GM23338 (cell line): Measurements from ENCODE around the gene MAST4. TPM values are rescaled to one million over a fixed set of nuclear protein-coding genes. Genes with fewer than 3 reads are reported as not detected.
"Not testable (repeated sequence)": the region's sequence is repeated elsewhere in the genome, so short reads cannot be mapped to it uniquely, and the experiment has no call there.

Experiments
- ATAC-seq: fragments of 200-7000 bp; cut with Tn5 transposase; 3 replicates; pipeline ENCODE4 v1.9.1; 2020
- DNase-seq: peaks from one replicate; pipeline ENCODE4 v3.0.0-alpha.2; 2015; ENCODE audit warnings: low spot score
- H2AFZ ChIP-seq: fragments of 200-600 bp; sonication (generic); 2 replicates; pipeline ENCODE4 v1.8.0; 2016; ENCODE audit warnings: antibody characterized with exemption, mild to moderate bottlenecking, moderate library complexity
- H3F3A ChIP-seq: fragments of 200-600 bp; sonication (generic); replicated peaks from 2 replicates; pipeline ENCODE4 v1.8.0; 2017; ENCODE audit warnings: antibody characterized with exemption, mixed run types, low read depth
- H3K27ac ChIP-seq: fragments of 200-600 bp; sonication (generic); 2 replicates; pipeline ENCODE4 v1.6.1; 2016; ENCODE audit warnings: low read depth
- H3K27me3 ChIP-seq: fragments of 200-600 bp; sonication (generic); 2 replicates; pipeline ENCODE4 v1.8.0; 2016; ENCODE audit warnings: mild to moderate bottlenecking, mixed run types, moderate library complexity; ENCODE audit not compliant: insufficient read depth
- H3K36me3 ChIP-seq: fragments of 200-600 bp; sonication (generic); 2 replicates; pipeline ENCODE4 v1.8.0; 2016; ENCODE audit warnings: mild to moderate bottlenecking; ENCODE audit not compliant: insufficient read depth
- H3K4me1 ChIP-seq: fragments of 200-600 bp; sonication (generic); 2 replicates; pipeline ENCODE4 v1.8.0; 2016; ENCODE audit warnings: mild to moderate bottlenecking, moderate library complexity; ENCODE audit not compliant: insufficient read depth
- H3K4me2 ChIP-seq: fragments of 200-600 bp; sonication (generic); 2 replicates; pipeline ENCODE4 v1.7.1; 2017; ENCODE audit warnings: mixed run types
- H3K4me3 ChIP-seq: fragments of 200-600 bp; sonication (generic); 2 replicates; pipeline ENCODE4 v1.6.1; 2016; ENCODE audit warnings: mixed run types
- H3K79me2 ChIP-seq: fragments of 200-600 bp; sonication (generic); replicated peaks from 2 replicates; pipeline ENCODE4 v1.8.0; 2017; ENCODE audit warnings: mild to moderate bottlenecking; ENCODE audit not compliant: insufficient read depth
- H3K9me2 ChIP-seq: fragments of 200-600 bp; sonication (generic); 2 replicates; pipeline ENCODE4 v1.8.0; 2017; ENCODE audit not compliant: insufficient read depth
- H4K20me1 ChIP-seq: fragments of 200-600 bp; sonication (generic); replicated peaks from 2 replicates; pipeline ENCODE4 v1.8.0; 2017; ENCODE audit warnings: mild to moderate bottlenecking; ENCODE audit not compliant: insufficient read depth
- H3K27ac Mint-ChIP-seq: 2 replicates; pipeline ENCODE4 v1.8.0; 2020; ENCODE audit warnings: inconsistent platforms, mild to moderate bottlenecking, moderate library complexity, mixed read lengths
- H3K27me3 Mint-ChIP-seq: 3 replicates; pipeline ENCODE4 v1.8.0; 2022; ENCODE audit warnings: low read depth, mild to moderate bottlenecking, moderate library complexity, mixed read lengths, inconsistent platforms; ENCODE audit not compliant: insufficient read depth, poor library complexity
- H3K36me3 Mint-ChIP-seq: 3 replicates; pipeline ENCODE4 v1.8.0; 2021; ENCODE audit warnings: low read depth, mild to moderate bottlenecking, inconsistent platforms, moderate library complexity, mixed read lengths
- H3K4me1 Mint-ChIP-seq: 3 replicates; pipeline ENCODE4 v1.8.0; 2020; ENCODE audit warnings: mild to moderate bottlenecking, inconsistent platforms, mixed read lengths
- H3K4me3 Mint-ChIP-seq: 3 replicates; pipeline ENCODE4 v1.8.0; 2021; ENCODE audit warnings: moderate library complexity, mild to moderate bottlenecking, inconsistent platforms, mixed read lengths
- H3K9me3 Mint-ChIP-seq: 3 replicates; pipeline ENCODE4 v1.8.0; 2020; ENCODE audit warnings: moderate library complexity, mild to moderate bottlenecking, inconsistent platforms, mixed read lengths
- CTCF ChIP-seq, 2 experiments: fragments of 200-600 bp in 1 of 2; sonication (generic) in 1 of 2; conservative IDR thresholded peaks; 2 replicates each; pipeline versions ENCODE4 v1.5.1 to v1.6.1; 2016 to 2017; ENCODE audit warnings: antibody characterized with exemption in 2 of 2, low read depth in 2 of 2, mild to moderate bottlenecking in 2 of 2, moderate library complexity in 1 of 2
- EZH2 ChIP-seq: fragments of 200-600 bp; sonication (generic); IDR thresholded peaks from one replicate; pipeline ENCODE4 v1.8.0; 2017; ENCODE audit warnings: antibody characterized with exemption, mild to moderate bottlenecking, low read depth; ENCODE audit not compliant: unreplicated experiment
- POLR2AphosphoS5 ChIP-seq: IDR thresholded peaks from 2 replicates; pipeline ENCODE4 v1.6.1; 2016; ENCODE audit warnings: antibody characterized with exemption, low read depth
- STAT1 ChIP-seq: IDR thresholded peaks from one replicate; pipeline ENCODE4 v1.6.1; 2016; ENCODE audit warnings: antibody characterized with exemption; ENCODE audit not compliant: unreplicated experiment
- ZNF114 ChIP-seq: fragments of 250-450 bp; sonication (Bioruptor Pico); IDR thresholded peaks from 2 replicates; pipeline ENCODE4 v1.5.0; 2020; ENCODE audit warnings: mild to moderate bottlenecking, moderate library complexity
- ZNF462 ChIP-seq: fragments of 250-450 bp; sonication (Bioruptor Pico); IDR thresholded peaks from 2 replicates; pipeline ENCODE4 v1.5.0; 2020; ENCODE audit warnings: mild to moderate bottlenecking, moderate library complexity
- polyA plus RNA-seq: library from polyadenylated mRNA; unstranded; fragments of >200 nt; fragmentation: Nextera tagmentation; extraction: Ambion mirVana; gene quantifications from 2 replicates; pipeline ENCODE4 v1.2.1, GENCODE V29; 2016
- total RNA-seq: library from RNA; depleted of rRNA; stranded (reverse); fragments of >200 nt; shearing (Covaris generic); gene quantifications from 2 replicates; pipeline ENCODE4 v1.2.3, GENCODE V29; 2014

Gene MAST4
- total and polyA plus RNA-seq, 2 experiments from 2014 or later, result 3.6 to 8.5 TPM

- H3K9me3 Mint-ChIP-seq, result no peaks in the 10 kb centered on the region; the same call in 2 of the 3 replicates
- H3K4me2 ChIP-seq, result no peak overlapping the region
- no peaks in the 10 kb centered on the region for H3K9me2 ChIP-seq
- TF ChIP-seq POLR2AphosphoS5, result no peak
- no peak for TF ChIP-seq CTCF (conservative IDR thresholded peaks at IDR 0.05; ENCODE audit: low read depth in 2 of 2)
- TF ChIP-seq ZNF114 (CRISPR knock-in tag), result no peak
- no peak for TF ChIP-seq ZNF462 (CRISPR knock-in tag)
- peaks cover under 1% of the 10 kb centered on the region; the same call in 1 of the 3 replicates for H3K36me3 Mint-ChIP-seq
- ATAC-seq (no peak), DNase-seq (no peak)
- peaks cover 5% of the 10 kb centered on the region; the same call in 2 of the 3 replicates for H3K4me1 Mint-ChIP-seq
- no peaks in the 10 kb centered on the region for H3K36me3 ChIP-seq
- no peaks in the 10 kb centered on the region for H3K27me3 ChIP-seq
- no peak overlapping the region for H3K4me3 ChIP-seq
- H3K27ac Mint-ChIP-seq, result no peak overlapping the region
- H3K79me2 ChIP-seq, result no peaks in the 10 kb centered on the region
- H3K27ac ChIP-seq, result no peak overlapping the region
- H4K20me1 ChIP-seq, result no peaks in the 10 kb centered on the region
- no peak overlapping the region for H2AFZ ChIP-seq
- H3F3A ChIP-seq, result no peaks in the 10 kb centered on the region
- H3K4me3 Mint-ChIP-seq, result no peak overlapping the region
- H3K4me1 ChIP-seq, result no peaks in the 10 kb centered on the region
- H3K27me3 Mint-ChIP-seq, result peaks cover 6% of the 10 kb centered on the region
Observed at GRCh38 chr5:67168069-67168468, 571.9 kb downstream of the MAST4 start.

GRCh38 chr5:67170767-67171166 lies 574.6 kb downstream of the MAST4 start:
- DNase-seq (no peak), ATAC-seq (no peak)
- H3K4me3 ChIP-seq, result no peak overlapping the region
- Mint-ChIP-seq H3K27ac (no peak overlapping the region), H3K27me3 (peaks cover 3% of the 10 kb centered on the region), H3K4me3 (no peak overlapping the region), H3K4me1 (peaks cover 5% of the 10 kb centered on the region; the same call in 2 of the 3 replicates), H3K9me3 (no peaks in the 10 kb centered on the region), H3K36me3 (no peaks in the 10 kb centered on the region)
- no peaks in the 10 kb centered on the region for H3K27me3 ChIP-seq
- no peaks in the 10 kb centered on the region for H3K9me2 ChIP-seq
- no peaks in the 10 kb centered on the region for H3K4me1 ChIP-seq
- no peak overlapping the region for H3K27ac ChIP-seq
- no peaks in the 10 kb centered on the region for H4K20me1 ChIP-seq
- no peaks in the 10 kb centered on the region for H3K36me3 ChIP-seq
- no peaks in the 10 kb centered on the region for H3F3A ChIP-seq
- no peak overlapping the region for H2AFZ ChIP-seq
- H3K4me2 ChIP-seq, result no peak overlapping the region
- no peaks in the 10 kb centered on the region for H3K79me2 ChIP-seq
- TF ChIP-seq ZNF114 (CRISPR knock-in tag) (no peak), EZH2 (no peak), STAT1 (no peak), POLR2AphosphoS5 (no peak)

- not testable (repeated sequence) for H3K36me3 Mint-ChIP-seq, H3K4me3 Mint-ChIP-seq, H3K4me1 Mint-ChIP-seq, H3K27me3 ChIP-seq, H3K36me3 ChIP-seq, H3K27ac ChIP-seq, H3F3A ChIP-seq, H3K4me1 ChIP-seq, H3K27me3 Mint-ChIP-seq, DNase-seq, ATAC-seq, H3K9me2 ChIP-seq, H2AFZ ChIP-seq, H3K4me2 ChIP-seq, H4K20me1 ChIP-seq, H3K4me3 ChIP-seq, H3K79me2 ChIP-seq, H3K27ac Mint-ChIP-seq, H3K9me3 Mint-ChIP-seq
Observed at GRCh38 chr5:67173351-67173750, 577.2 kb downstream of the MAST4 start.
